HG02623 (cell line): ENCODE results near the gene FAM53A.

Source experiments
- ATAC-seq: cut with Tn5 transposase; IDR thresholded peaks from one replicate; pipeline ENCODE4 v1.9.1; 2021; ENCODE audit warnings: moderate library complexity; ENCODE audit not compliant: unreplicated experiment

FAM53A gene

DNA sequence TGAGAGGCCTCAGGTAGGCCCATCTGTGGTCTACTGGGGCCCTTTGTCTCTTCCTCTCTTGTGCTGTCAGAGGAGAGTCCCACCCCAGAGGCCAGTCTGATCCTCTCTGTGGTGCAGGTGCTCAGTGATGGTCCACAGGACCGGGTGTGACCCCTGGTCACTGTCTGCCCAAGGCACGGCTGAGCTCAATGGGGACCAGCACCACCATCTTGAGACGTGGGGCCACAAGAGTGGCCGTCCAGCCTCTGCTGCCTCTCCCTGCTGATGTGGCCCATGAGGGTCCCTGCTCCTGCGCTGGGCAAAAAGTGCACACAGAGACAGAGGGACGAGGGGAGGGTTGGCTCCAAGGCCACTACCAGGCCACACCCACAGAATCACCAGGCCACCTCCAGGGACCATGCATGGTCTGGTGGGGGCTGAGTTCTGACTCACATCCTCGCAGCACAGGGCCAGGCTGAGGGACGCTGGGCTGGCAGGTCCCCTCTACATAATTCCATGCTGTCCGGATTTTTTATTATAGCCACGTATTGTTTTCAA, 88.3 kb downstream of the FAM53A start:
- ATAC-seq, result no peak

DNA sequence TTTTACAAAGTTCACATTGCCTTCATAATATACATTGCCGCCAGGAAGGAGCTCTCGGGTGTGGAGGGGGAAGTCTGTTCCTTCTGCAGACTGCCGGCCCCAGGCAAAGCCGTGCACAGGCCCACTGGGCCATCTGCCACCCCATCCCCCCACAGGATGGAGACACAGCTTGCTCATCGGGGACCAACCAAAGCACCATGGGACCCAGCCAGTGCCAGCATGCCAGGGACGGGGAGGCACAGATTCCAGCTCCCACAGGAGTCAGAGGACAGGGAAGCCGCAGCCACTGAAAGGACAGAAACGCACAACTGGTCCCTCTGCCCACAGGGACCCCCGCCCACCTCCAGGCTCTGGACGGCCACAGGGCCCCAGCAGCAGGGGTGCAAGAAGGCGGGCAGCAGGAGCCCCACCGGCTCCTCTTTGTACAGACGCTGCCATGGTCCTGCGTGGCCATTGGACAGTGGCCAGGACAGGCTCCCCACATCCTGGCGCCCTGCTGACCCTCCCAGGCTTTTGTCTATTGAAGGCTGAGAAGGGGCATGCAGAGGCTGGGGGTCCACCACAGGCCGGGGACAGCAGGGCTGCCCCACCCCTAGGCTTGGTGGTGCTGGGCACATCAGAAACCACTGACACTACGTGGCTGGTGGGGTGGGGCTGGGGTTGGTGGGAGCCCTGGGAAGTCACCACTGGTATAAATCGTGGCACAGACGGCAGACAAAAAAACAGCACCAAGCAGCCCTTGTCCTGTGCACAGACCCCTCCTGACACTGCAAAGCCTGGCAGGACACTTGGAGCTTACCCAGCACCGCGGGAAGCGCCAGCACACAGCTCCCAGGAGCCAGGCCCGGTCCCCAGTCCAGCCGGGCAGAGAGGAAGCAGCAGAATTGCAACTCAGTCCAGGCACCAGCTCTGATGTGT, 89.0 kb downstream of the FAM53A start:
- ATAC-seq, result no peak

DNA sequence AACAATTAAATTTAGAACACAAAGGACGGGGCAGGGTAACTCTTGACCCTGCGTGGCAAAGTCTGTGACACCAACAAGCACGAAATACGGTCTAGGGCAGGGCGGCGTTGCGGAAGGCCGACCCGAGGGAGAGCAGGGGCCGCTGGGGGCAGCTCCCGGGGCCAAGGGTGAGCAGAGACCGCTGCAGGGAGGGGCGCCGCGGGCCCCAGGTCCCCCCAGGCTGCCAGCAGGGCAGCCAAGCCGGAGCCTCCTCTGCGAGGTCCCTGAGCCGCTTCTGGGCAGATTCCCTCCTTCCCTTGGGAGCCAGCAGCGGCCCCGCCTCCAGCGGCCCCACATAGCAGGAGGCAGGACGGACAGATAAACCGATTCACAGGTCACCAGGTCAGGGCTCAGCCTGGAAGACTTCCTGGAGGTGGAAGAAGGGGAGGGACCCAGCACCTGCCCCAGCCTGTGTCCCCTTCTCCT, 90.2 kb downstream of the FAM53A start:
- ATAC-seq, result no peak

DNA sequence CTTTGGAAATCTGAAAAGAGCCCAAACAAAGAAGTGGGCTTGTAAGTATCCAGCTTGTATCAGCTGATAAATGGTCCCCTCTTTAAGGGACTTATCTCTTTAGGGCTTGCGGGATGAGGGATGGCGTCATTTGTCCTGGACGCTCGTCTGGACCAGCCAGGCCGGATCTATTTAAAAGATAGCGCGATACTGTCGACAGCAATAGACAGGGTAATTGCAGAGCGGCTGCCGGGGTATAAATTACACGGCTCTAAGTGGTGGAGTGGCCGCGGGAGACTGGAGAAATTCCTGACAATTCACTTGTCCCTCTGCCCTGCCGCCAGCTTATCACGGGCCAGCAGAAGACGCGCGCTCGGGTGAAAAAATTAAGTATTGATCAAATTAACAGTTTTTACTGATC, 90.7 kb downstream of the FAM53A start:
- ATAC-seq, result no peak

DNA sequence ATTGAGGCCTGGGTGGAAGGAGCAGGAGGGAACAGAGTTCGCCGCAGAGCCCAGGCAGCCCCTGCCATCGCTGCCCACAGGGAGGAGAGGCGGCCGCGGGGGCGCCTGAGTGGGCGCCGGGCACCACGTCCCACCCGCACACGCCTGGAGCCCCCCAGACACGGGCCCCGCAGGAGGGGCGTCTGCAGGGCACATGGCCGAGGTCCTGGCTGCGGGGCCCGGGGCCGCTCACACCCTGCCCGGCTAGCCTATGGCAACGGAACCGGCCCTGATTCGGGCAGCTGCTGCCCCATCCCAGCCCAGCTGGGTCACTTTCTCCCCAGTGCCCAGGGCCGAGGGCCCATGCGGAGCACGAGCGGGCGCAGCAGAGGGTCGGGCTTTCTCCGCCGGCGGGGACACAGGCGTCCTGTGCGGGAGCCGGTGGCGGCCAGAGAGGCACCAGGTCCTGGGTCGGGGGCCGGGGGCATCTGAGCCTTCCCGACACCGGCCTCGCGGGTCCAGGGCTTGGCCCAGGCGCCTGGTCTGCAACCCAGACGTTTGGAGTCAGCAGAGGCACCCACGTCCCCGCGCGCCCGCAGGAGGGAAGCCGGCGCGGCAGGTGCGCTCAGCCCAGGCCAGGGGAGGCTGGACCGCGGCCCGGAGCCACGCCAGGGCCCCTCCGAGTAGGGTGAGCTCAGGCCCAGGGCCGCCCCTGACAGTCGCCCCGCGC, 91.2 kb downstream of the FAM53A start:
- no peak for ATAC-seq

- no peak for ATAC-seq
Measured at GRCh38 chr4:1592068-1592708, 91.9 kb downstream of the FAM53A start.

GRCh38 chr4:1591107-1591506, 93.0 kb downstream of the FAM53A start:
- ATAC-seq, result no peak

GRCh38 chr4:1590244-1590643, 93.9 kb downstream of the FAM53A start:
- ATAC-seq, result no peak
